Keratinocyte (primary cell): ENCODE results near the gene OAT. TPM values are rescaled to one million over a fixed set of nuclear protein-coding genes. Genes with fewer than 3 reads are reported as not detected.

Source experiments
- DNase-seq: peaks from one replicate; pipeline ENCODE4 v3.0.0-alpha.2; 2011; ENCODE audit warnings: low read depth, missing footprints, low spot score
- FAIRE-seq: peaks from 2 replicates; lab custom pipeline; 2011; peaks lifted over from hg19 to GRCh38; lab: Jason Lieb, UNC
- H2AFZ ChIP-seq: 2 replicates; pipeline ENCODE4 v1.6.0; 2012; ENCODE audit warnings: low read length, control low read depth, inconsistent platforms; ENCODE audit not compliant: control insufficient read depth
- H3K27ac ChIP-seq: 2 replicates; pipeline ENCODE4 v1.5.1; 2011; ENCODE audit warnings: low read length; ENCODE audit not compliant: control insufficient read depth, insufficient read depth
- H3K27me3 ChIP-seq: 3 replicates; pipeline ENCODE4 v1.6.0; 2011; ENCODE audit warnings: low read length; ENCODE audit not compliant: control insufficient read depth, insufficient read depth; ENCODE audit errors: extremely low read depth
- H3K36me3 ChIP-seq, 2 experiments: 2 replicates in 1 of 2; 3 replicates in 1 of 2; pipeline ENCODE4 v1.5.1; 2011; ENCODE audit warnings: low read length in 2 of 2, mild to moderate bottlenecking in 1 of 2; ENCODE audit not compliant: control insufficient read depth in 2 of 2, insufficient read depth in 2 of 2; ENCODE audit errors: extremely low read depth in 1 of 2
- H3K4me1 ChIP-seq: 3 replicates; pipeline ENCODE4 v1.5.1; 2011; ENCODE audit warnings: low read length; ENCODE audit not compliant: control insufficient read depth, insufficient read depth; ENCODE audit errors: extremely low read depth
- H3K4me2 ChIP-seq: 3 replicates; pipeline ENCODE4 v1.6.0; 2011; ENCODE audit warnings: low read depth, low read length; ENCODE audit not compliant: control insufficient read depth, insufficient read depth; ENCODE audit errors: extremely low read depth
- H3K4me3 ChIP-seq, 3 experiments: fragments of 200-600 bp in 1 of 3; sonication (generic) in 1 of 3; 2 replicates in 2 of 3; 3 replicates in 1 of 3; pipeline ENCODE4 v1.5.1; 2011 to 2016; ENCODE audit warnings: low read length in 3 of 3, mild to moderate bottlenecking in 3 of 3, control low read depth in 2 of 3, inconsistent platforms in 1 of 3, low read depth in 1 of 3, mixed read lengths in 1 of 3, mixed run types in 1 of 3, moderate library complexity in 1 of 3; ENCODE audit not compliant: control insufficient read depth in 2 of 3, insufficient read depth in 2 of 3; ENCODE audit errors: extremely low read depth in 1 of 3
- H3K79me2 ChIP-seq: 2 replicates; pipeline ENCODE4 v1.6.0; 2012; ENCODE audit warnings: low read length; ENCODE audit not compliant: control insufficient read depth, insufficient read depth
- H3K9ac ChIP-seq: 3 replicates; pipeline ENCODE4 v1.6.0; 2011; ENCODE audit warnings: low read length; ENCODE audit not compliant: control insufficient read depth, insufficient read depth; ENCODE audit errors: extremely low read depth
- H3K9me1 ChIP-seq: 3 replicates; pipeline ENCODE4 v1.6.0; 2011; ENCODE audit warnings: low read length; ENCODE audit not compliant: control insufficient read depth, insufficient read depth; ENCODE audit errors: extremely low read depth
- H3K9me3 ChIP-seq: 2 replicates; pipeline ENCODE4 v1.5.1; 2012; ENCODE audit warnings: low read depth, low read length; ENCODE audit not compliant: control insufficient read depth
- H4K20me1 ChIP-seq: 3 replicates; pipeline ENCODE4 v1.6.0; 2011; ENCODE audit warnings: low read length; ENCODE audit not compliant: control insufficient read depth, insufficient read depth; ENCODE audit errors: extremely low read depth
- EZH2 ChIP-seq: IDR thresholded peaks from one replicate; pipeline ENCODE4 v1.6.1; 2012; ENCODE audit warnings: inconsistent platforms, mild to moderate bottlenecking, low read length, moderate library complexity
- dilution Hi-C: fragments of 300-500 bp; cut with MboI; formaldehyde crosslinking; loops from one replicate; pipeline ENCODE4 v1.7.0; 2020; ENCODE audit warnings: low sequenced_read_pairs; ENCODE audit not compliant: extremely low pct_ligation_motif_present
- polyA plus RNA-seq, 5 experiments: library from polyadenylated mRNA; depleted of rRNA in 3 of 5; stranded (reverse) in 3 of 5; stranded (forward) in 1 of 5; unstranded in 1 of 5; fragments of >200 nt; gene quantifications; 1 replicate in 1 of 5; 2 replicates in 3 of 5; 3 replicates in 1 of 5; pipeline versions ENCODE4 v1.2.1 to v1.2.3, GENCODE V29; 2011 to 2012; ENCODE audit warnings: missing spikeins in 2 of 5, low read depth in 1 of 5, low replicate concordance in 1 of 5
- TF ChIP-seq, protein P1 (sequence below), 3 experiments: IDR thresholded peaks in 1 of 3; conservative IDR thresholded peaks in 1 of 3; optimal IDR thresholded peaks in 1 of 3; 2 replicates in 2 of 3; 3 replicates in 1 of 3; pipeline versions ENCODE3 to v1.5.1; 2011; ENCODE audit warnings: low read length in 3 of 3, mild to moderate bottlenecking in 3 of 3, moderate library complexity in 2 of 3, control low read depth in 1 of 3, inconsistent platforms in 1 of 3; ENCODE audit not compliant: insufficient read depth in 2 of 3; ENCODE audit errors: extremely low read depth in 1 of 3

Gene OAT
- polyA plus RNA-seq, 1 donor (not counting 4 experiments of a cell fraction or from before 2014, with no cell fraction given) = 528 TPM

DNA sequence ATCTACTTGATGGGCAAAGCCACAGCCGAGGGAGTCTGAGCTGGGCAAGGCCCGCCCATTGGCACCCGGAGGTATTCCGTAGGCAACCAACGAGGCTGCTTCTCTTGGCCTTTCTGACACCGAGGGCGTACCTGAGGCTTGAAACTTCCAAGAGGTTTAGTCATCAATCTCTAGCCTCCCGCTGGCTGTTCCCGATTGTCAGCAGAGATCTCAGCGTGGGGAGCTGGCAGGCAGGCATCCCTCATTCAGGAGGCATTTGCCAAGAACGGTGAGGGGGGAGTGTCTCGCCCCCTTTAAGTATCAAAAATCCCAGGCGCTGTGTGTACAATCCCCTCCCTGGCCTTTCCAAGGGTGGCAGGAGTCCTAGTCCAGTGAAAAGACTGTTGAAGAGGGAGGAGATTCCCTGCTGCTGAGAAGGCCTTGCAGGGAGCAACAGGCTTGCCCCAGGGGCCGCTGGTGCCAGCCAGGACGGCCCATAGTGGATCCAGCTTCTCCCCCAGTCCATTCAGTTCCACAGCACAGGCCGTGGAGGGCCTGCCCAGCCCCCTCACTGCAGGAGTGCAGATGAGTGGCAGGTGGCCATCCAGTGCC, 39.7 kb downstream of the OAT start:
- no peak for TF ChIP-seq EZH2
- TF ChIP-seq, protein P1, sequence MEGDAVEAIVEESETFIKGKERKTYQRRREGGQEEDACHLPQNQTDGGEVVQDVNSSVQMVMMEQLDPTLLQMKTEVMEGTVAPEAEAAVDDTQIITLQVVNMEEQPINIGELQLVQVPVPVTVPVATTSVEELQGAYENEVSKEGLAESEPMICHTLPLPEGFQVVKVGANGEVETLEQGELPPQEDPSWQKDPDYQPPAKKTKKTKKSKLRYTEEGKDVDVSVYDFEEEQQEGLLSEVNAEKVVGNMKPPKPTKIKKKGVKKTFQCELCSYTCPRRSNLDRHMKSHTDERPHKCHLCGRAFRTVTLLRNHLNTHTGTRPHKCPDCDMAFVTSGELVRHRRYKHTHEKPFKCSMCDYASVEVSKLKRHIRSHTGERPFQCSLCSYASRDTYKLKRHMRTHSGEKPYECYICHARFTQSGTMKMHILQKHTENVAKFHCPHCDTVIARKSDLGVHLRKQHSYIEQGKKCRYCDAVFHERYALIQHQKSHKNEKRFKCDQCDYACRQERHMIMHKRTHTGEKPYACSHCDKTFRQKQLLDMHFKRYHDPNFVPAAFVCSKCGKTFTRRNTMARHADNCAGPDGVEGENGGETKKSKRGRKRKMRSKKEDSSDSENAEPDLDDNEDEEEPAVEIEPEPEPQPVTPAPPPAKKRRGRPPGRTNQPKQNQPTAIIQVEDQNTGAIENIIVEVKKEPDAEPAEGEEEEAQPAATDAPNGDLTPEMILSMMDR (optimal IDR thresholded peaks at IDR 0.05 in 1 of 3, IDR thresholded peaks at IDR 0.05 in 1 of 3, conservative IDR thresholded peaks at IDR 0.05 in 1 of 3; ENCODE audit: extremely low read depth in 1 of 3, insufficient read depth in 2 of 3, low read length in 3 of 3) = no peak
- H3K4me3 ChIP-seq = no peak overlapping the region
- peak overlapping the region; percentile 11 for H2AFZ ChIP-seq
- H3K27ac ChIP-seq = no peak overlapping the region
- dilution Hi-C loops = loop anchor here (25.0 kb wide), 1 partner anchor 392 kb away; no protein-coding TSS in a partner anchor
- no peaks in the 10 kb centered on the region for H3K27me3 ChIP-seq
- no peaks in the 10 kb centered on the region for H4K20me1 ChIP-seq
- no peaks in the 10 kb centered on the region for H3K36me3 ChIP-seq
- FAIRE-seq (peak; percentile 86), DNase-seq (peak; percentile 59)
- H3K79me2 ChIP-seq = no peaks in the 10 kb centered on the region
- H3K9me3 ChIP-seq = no peaks in the 10 kb centered on the region
- peaks cover 16% of the 10 kb centered on the region for H3K4me1 ChIP-seq
- no peaks in the 10 kb centered on the region for H3K9me1 ChIP-seq
- H3K4me2 ChIP-seq = peak overlapping the region; percentile 7
- H3K9ac ChIP-seq = peak overlapping the region; percentile 35

DNA sequence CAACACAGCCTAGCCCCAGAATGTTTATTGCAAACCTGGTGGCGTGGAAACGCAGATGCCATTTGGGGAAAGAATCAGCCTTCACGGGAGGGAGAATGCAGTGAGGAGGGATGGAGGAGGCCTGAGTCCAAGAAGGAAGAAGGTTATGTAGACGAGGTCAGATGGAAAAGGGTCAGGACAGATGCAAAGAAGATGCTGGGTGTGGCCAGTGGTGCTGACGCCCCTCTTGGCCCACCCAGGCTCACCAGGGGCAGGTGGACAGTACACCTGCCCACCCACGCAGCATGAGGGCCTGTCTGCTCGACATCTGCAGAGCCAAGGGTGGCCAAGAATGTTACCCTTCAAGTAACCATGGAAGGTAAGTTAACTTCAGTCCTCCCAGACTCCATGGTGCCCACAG, 40.5 kb downstream of the OAT start:
- Histone ChIP-seq H3K79me2 (no peaks in the 10 kb centered on the region), H3K4me3 (no peak overlapping the region), H3K4me2 (peak overlapping the region; percentile 7), H3K27ac (no peak overlapping the region), H3K36me3 (no peaks in the 10 kb centered on the region), H3K27me3 (no peaks in the 10 kb centered on the region), H3K4me1 (peaks cover 16% of the 10 kb centered on the region), H4K20me1 (no peaks in the 10 kb centered on the region), H2AFZ (no peak overlapping the region), H3K9ac (no peak overlapping the region), H3K9me1 (no peaks in the 10 kb centered on the region), H3K9me3 (no peaks in the 10 kb centered on the region)
- dilution Hi-C loops = loop anchor here (25.0 kb wide), 1 partner anchor 391 kb away; no protein-coding TSS in a partner anchor
- no peak for TF ChIP-seq EZH2
- TF ChIP-seq, protein P1 (optimal IDR thresholded peaks at IDR 0.05 in 1 of 3, IDR thresholded peaks at IDR 0.05 in 1 of 3, conservative IDR thresholded peaks at IDR 0.05 in 1 of 3; ENCODE audit: extremely low read depth in 1 of 3, insufficient read depth in 2 of 3, low read length in 3 of 3) = no peak
- no peak for FAIRE-seq
- no peak for DNase-seq
